Upper lobe of left lung (tissue), 6 donors: Measurements from ENCODE around the gene CYBA. TPM values are rescaled to one million over a fixed set of nuclear protein-coding genes. Genes with fewer than 3 reads are reported as not detected.

ENCODE experiments used
- ATAC-seq, 2 donors: fragments of 200-7000 bp; cut with Tn5 transposase; one replicate each; pipeline ENCODE4 v1.9.1; 2022; ENCODE audit warnings: mild to moderate bottlenecking in 2 of 2, moderate library complexity in 2 of 2; ENCODE audit not compliant: low FRiP score in 2 of 2
- DNase-seq, 2 donors: peaks; one replicate each; pipeline ENCODE4 v3.0.0-alpha.2; 2019 to 2020
- H3K27ac ChIP-seq, 4 donors: fragments of 200-600 bp; sonication (generic); one replicate each; pipeline ENCODE4 v1.5.1; 2016 to 2019
- H3K27me3 ChIP-seq, 4 donors: fragments of 200-600 bp; sonication (generic); one replicate each; pipeline ENCODE4 v1.5.1; 2017 to 2019
- H3K36me3 ChIP-seq, 4 donors: fragments of 200-600 bp; sonication (generic); one replicate each; pipeline ENCODE4 v1.5.1; 2016 to 2019
- H3K4me1 ChIP-seq, 4 donors: fragments of 200-600 bp; sonication (generic); one replicate each; pipeline ENCODE4 v1.5.1; 2018 to 2019
- H3K4me3 ChIP-seq, 4 donors: fragments of 200-600 bp; sonication (generic); one replicate each; pipeline ENCODE4 v1.5.1; 2017 to 2019; ENCODE audit warnings: mild to moderate bottlenecking in 2 of 4, moderate library complexity in 1 of 4
- H3K9me3 ChIP-seq, 4 donors: fragments of 200-600 bp; sonication (generic); one replicate each; pipeline ENCODE4 v1.5.1; 2018 to 2019
- EP300 ChIP-seq, 4 donors: sonication (generic); formaldehyde crosslinking; IDR thresholded peaks; one replicate each; pipeline ENCODE4 v1.5.1; 2017; ENCODE audit warnings: antibody characterized with exemption in 4 of 4, control low read depth in 2 of 4
- POLR2A ChIP-seq, 4 donors: fragments of 450-650 bp; IDR thresholded peaks; one replicate each; pipeline ENCODE4 v1.5.1; 2016 to 2017; ENCODE audit warnings: antibody characterized with exemption in 4 of 4, mild to moderate bottlenecking in 2 of 4
- POLR2AphosphoS5 ChIP-seq, 2 donors: sonication (generic); formaldehyde crosslinking; IDR thresholded peaks; one replicate each; pipeline ENCODE4 v1.5.1; 2017; ENCODE audit warnings: antibody characterized with exemption in 2 of 2
- WGBS, 2 donors: methylation state at CpG; one replicate each; pipeline ENCODE4 v1.1.5; 2017 to 2018; 5-methylcytosine and 5-hydroxymethylcytosine counted together
- total RNA-seq, 6 donors: library from RNA; depleted of rRNA in 4 of 6; stranded (reverse); fragments of >200 nt in 4 of 6; gene quantifications; one replicate each; pipeline versions ENCODE4 v1.1.0 to v1.2.1, GENCODE V29; 2016 to 2021
- TF ChIP-seq, protein P1 (sequence below), 6 experiments: fragments of 450-650 bp in 4 of 6; fragments of 200-600 bp in 2 of 6; sonication (generic) in 2 of 6; IDR thresholded peaks; one replicate each; pipeline ENCODE4 v1.5.1; 2016 to 2019; ENCODE audit warnings: antibody characterized with exemption in 6 of 6
- donor health status: DM: no; HTN: no; CAD: no; lungs with moderate emphysema.
- donor health status: DM: no; HTN: yes; CAD: no; lungs with severe emphysema.

CYBA gene
- total RNA-seq, 6 donors from 2014 or later = 213 to 472 (median 322) TPM

DNA sequence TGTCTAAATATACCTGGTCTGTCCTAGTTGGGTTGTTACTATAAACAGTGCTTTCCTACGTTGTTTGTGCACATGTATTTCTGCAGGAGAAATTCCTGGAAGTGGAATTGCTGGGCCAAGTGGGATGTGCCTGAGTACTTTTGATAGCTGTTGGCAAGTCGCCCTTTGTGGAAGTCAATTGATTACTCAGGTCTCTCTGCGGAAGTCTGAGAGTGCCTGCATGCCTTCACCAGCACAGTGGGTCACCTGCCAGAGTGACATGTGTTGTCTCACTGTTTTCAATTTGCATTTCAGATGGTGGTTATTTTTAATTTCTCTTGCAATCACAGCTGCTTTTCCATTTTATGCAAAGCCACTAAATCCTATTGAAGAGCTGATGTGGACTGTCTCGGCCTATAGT, 14.3 kb upstream of the CYBA start:
- DNase-seq (no peak), ATAC-seq (no peak)
- no peak overlapping the region for H3K27ac ChIP-seq
- H3K4me3 ChIP-seq = no peak overlapping the region
- H3K4me1 ChIP-seq = peaks cover 12 to 19% (median 15%) of the 10 kb centered on the region in 4 donors
- 67 to 70% methylated on average over 4 of the region's 4 CpGs for WGBS, 2 donors
- no peaks in the 10 kb centered on the region for H3K36me3 ChIP-seq
- H3K27me3 ChIP-seq = no peaks in the 10 kb centered on the region
- TF ChIP-seq, protein P1, sequence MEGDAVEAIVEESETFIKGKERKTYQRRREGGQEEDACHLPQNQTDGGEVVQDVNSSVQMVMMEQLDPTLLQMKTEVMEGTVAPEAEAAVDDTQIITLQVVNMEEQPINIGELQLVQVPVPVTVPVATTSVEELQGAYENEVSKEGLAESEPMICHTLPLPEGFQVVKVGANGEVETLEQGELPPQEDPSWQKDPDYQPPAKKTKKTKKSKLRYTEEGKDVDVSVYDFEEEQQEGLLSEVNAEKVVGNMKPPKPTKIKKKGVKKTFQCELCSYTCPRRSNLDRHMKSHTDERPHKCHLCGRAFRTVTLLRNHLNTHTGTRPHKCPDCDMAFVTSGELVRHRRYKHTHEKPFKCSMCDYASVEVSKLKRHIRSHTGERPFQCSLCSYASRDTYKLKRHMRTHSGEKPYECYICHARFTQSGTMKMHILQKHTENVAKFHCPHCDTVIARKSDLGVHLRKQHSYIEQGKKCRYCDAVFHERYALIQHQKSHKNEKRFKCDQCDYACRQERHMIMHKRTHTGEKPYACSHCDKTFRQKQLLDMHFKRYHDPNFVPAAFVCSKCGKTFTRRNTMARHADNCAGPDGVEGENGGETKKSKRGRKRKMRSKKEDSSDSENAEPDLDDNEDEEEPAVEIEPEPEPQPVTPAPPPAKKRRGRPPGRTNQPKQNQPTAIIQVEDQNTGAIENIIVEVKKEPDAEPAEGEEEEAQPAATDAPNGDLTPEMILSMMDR (IDR thresholded peaks at IDR 0.05) = no peak
- no peak for TF ChIP-seq EP300 (IDR thresholded peaks at IDR 0.05)
- no peak for TF ChIP-seq POLR2A (IDR thresholded peaks at IDR 0.05)
- no peak for TF ChIP-seq POLR2AphosphoS5 (IDR thresholded peaks at IDR 0.05)
- H3K9me3 ChIP-seq = no peaks in the 10 kb centered on the region

DNA sequence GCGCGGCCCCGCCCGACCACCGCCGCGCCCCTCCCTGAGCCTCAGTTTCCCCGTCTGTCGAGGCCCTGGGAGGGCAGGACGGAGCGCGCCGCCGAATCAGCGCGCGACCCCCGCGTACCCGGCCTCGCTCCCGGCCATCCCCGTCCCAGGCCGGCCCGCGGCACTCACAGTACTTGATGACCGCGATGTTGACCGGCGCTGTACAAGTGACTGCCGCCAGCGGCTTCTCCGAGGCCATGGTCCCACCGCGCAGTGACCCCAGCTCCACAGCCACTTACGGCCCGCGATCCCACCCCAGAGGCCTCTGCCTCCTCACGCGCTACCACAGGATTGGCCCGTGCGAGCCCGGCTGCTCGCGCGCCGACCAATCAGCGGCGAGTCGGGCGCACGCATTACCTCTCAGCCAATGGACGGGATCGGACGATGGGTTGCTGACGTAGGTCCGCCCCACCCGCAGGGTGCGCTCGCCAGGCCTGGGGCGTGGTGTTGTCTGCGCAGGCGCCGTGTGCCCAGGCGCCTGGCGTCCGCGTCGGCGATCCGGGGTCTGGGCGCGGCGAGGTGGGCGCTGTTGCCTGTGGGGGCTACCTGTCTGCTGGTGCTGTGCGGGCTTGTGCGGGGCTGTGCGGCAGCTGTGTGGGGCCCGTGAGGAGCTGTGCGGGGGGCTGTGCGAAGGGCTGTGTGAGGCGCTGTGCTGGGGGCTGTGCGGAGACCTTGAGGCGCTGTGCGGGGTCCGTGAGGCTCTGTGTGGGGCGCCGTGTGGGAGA, 12.2 kb upstream of the CYBA start, which contains the start of gene MVD:
TSS of gene MVD (minus strand) at position 249 of the 764 bp plus-strand sequence. CDS start at position 238, 11 bp downstream.
- ATAC-seq = peak; percentile 98 to 99
- peaks cover 0 to 6% (median 5%) of the 10 kb centered on the region in 4 donors for H3K36me3 ChIP-seq
- peak; percentile 97 to 98 for DNase-seq
- WGBS, 2 donors = 0% methylated on average over 38 of the region's 88 CpGs; no CpG with 5 or more reads in 1 of the 2 donors
- no peaks in the 10 kb centered on the region for H3K9me3 ChIP-seq
- peak within 1 kb of the TSS; percentile 67 to 99 (median 92) for H3K4me3 ChIP-seq
- H3K27me3 ChIP-seq = no peaks in the 10 kb centered on the region
- TF ChIP-seq POLR2AphosphoS5 (IDR thresholded peaks at IDR 0.05) = peak; percentile 54 to 95
- TF ChIP-seq EP300 (IDR thresholded peaks at IDR 0.05) = peak in 1 of 4 donors; percentile 91
- TF ChIP-seq, protein P1 (IDR thresholded peaks at IDR 0.05) = peak in 3 of 6 experiments; percentile 26 to 37 (median 30)
- TF ChIP-seq POLR2A (IDR thresholded peaks at IDR 0.05) = peak in 3 of 4 donors; percentile 79 to 94 (median 94)
- peak within 1 kb of the TSS; percentile 86 to 96 (median 92) for H3K27ac ChIP-seq
- peaks cover 12 to 19% (median 15%) of the 10 kb centered on the region in 4 donors for H3K4me1 ChIP-seq

DNA sequence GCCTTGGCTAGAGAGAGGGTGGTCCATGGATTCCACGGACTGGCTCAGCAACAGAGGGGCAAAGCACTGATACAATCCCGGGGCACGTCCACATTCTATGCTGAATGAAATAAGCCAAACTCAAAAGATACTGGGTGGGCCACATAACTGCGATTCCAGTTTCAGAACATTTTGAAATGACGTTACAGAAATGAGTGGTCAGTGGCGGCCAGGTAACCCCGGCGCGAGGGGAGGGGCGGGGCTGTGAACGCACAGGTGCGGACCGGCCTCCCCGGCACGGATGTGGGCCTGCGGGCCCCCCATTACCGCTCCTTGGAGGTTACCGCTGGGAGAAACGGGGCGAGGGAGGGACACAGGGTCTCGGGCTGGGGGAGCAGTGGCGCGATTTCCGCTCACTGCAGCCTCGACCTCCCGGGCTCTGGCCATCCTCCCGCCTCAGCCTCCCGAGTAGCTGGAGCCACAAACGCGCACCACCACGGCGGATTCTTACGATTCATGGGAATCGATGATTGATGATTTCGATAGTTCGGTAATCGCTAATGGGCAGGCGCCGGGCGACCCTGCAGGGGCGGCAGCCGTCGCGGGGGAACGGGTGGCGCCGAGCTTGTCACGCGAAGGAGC, 11.5 kb upstream of the CYBA start:
- TF ChIP-seq POLR2AphosphoS5 (IDR thresholded peaks at IDR 0.05) (no peak), POLR2A (IDR thresholded peaks at IDR 0.05) (no peak)
- TF ChIP-seq, protein P1 (IDR thresholded peaks at IDR 0.05) = no peak
- DNase-seq = peak in 1 of 2 donors; percentile 85
- H3K27me3 ChIP-seq = no peaks in the 10 kb centered on the region
- ATAC-seq = no peak
- 3% methylated on average over 19 to 45 of the region's 49 CpGs for WGBS, 2 donors
- H3K9me3 ChIP-seq = no peaks in the 10 kb centered on the region
- peak overlapping the region; percentile 67 to 99 (median 88) for H3K4me3 ChIP-seq
- H3K36me3 ChIP-seq = peaks cover 0 to 13% (median 10%) of the 10 kb centered on the region in 4 donors
- peak overlapping the region; percentile 86 to 96 (median 92) for H3K27ac ChIP-seq
- peaks cover 12 to 19% (median 15%) of the 10 kb centered on the region in 4 donors for H3K4me1 ChIP-seq

DNA sequence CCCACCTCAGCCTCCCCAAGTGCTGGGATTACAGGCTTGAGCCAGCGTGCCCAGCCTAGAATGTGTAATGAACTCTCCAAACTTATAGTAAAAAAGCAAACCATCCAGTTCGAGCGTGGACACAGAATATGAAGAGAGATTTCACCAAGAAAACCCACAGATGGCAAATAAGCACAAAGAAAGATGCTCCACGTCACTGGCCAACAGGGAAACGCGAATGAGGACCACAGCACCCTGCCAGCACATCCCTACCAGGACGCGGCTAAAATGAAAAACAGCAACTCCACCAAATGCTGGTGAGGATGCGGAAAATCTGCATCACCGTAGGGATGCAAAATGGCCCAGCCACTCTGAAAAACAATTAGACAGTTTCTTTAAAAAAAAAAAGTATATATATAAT, 10.6 kb upstream of the CYBA start:
- Histone ChIP-seq H3K27ac (no peak overlapping the region), H3K36me3 (peaks cover 0 to 22% (median 16%) of the 10 kb centered on the region in 4 donors), H3K9me3 (no peaks in the 10 kb centered on the region), H3K4me1 (peaks cover 12 to 19% (median 15%) of the 10 kb centered on the region in 4 donors), H3K4me3 (peak overlapping the region in 1 of 4 donors; percentile 98), H3K27me3 (no peaks in the 10 kb centered on the region)
- DNase-seq (no peak), ATAC-seq (no peak)
- WGBS, 2 donors = 89 to 91% methylated on average over 10 of the region's 10 CpGs
- TF ChIP-seq EP300 (IDR thresholded peaks at IDR 0.05) = no peak
- no peak for TF ChIP-seq POLR2A (IDR thresholded peaks at IDR 0.05)
- TF ChIP-seq, protein P1 (IDR thresholded peaks at IDR 0.05) = no peak
- TF ChIP-seq POLR2AphosphoS5 (IDR thresholded peaks at IDR 0.05) = no peak
